ENCODE measurements around the gene KLF3.

KLF3 gene

GRCh38 chr4:38659346-38659745, 4.7 kb upstream of the KLF3 start:
- no peak for DNase-seq

GRCh38 chr4:38660838-38661237, 3.2 kb upstream of the KLF3 start:
- no peak for DNase-seq

- DNase-seq = no peak
Observed at GRCh38 chr4:38661371-38661770, 2.6 kb upstream of the KLF3 start.

- no peak for DNase-seq
Observed at GRCh38 chr4:38662522-38663089, 1.4 kb upstream of the KLF3 start.

- no peak for DNase-seq
Observed at GRCh38 chr4:38663090-38663800, 754 bp upstream of the KLF3 start.

GRCh38 chr4:38664706-38665401, 855 bp downstream of the KLF3 start:
- DNase-seq = no peak

GRCh38 chr4:38665551-38666411, 1.8 kb downstream of the KLF3 start:
- DNase-seq = no peak

- DNase-seq = no peak
Observed at GRCh38 chr4:38666766-38667084, 2.7 kb downstream of the KLF3 start.

- peak; percentile 81 for DNase-seq
Observed at GRCh38 chr4:38667085-38667893, 3.3 kb downstream of the KLF3 start.

- no peak for DNase-seq
Observed at GRCh38 chr4:38668203-38668971, 4.4 kb downstream of the KLF3 start.

GRCh38 chr4:38669208-38669607, 5.2 kb downstream of the KLF3 start:
- no peak for DNase-seq

GRCh38 chr4:38670109-38670901, 6.3 kb downstream of the KLF3 start:
- DNase-seq = no peak

GRCh38 chr4:38670939-38671591, 7.1 kb downstream of the KLF3 start:
- DNase-seq = no peak

GRCh38 chr4:38671592-38671940, 7.6 kb downstream of the KLF3 start:
- no peak for DNase-seq

- DNase-seq = no peak
Observed at GRCh38 chr4:38672074-38672396, 8.0 kb downstream of the KLF3 start.

- DNase-seq = no peak
Observed at GRCh38 chr4:38672397-38673129, 8.6 kb downstream of the KLF3 start.

- DNase-seq = no peak
Observed at GRCh38 chr4:38673130-38673978, 9.4 kb downstream of the KLF3 start.

- DNase-seq = no peak
Observed at GRCh38 chr4:38674258-38675144, 10.5 kb downstream of the KLF3 start.
